SK-N-SH (cell line): ENCODE measurements around the gene GNAI1.

Experiments
- RFX5 ChIP-seq: IDR thresholded peaks from 2 replicates; pipeline ENCODE4 v1.6.1; 2012; ENCODE audit warnings: mild to moderate bottlenecking, improper control_type of control experiment, low read length
- TF ChIP-seq, protein P1 (sequence below): IDR thresholded peaks from 2 replicates; pipeline ENCODE4; 2012
- TF ChIP-seq, protein P2 (sequence below): fragments of 150-350 bp; IDR thresholded peaks from 2 replicates; pipeline ENCODE4 v1.6.1; 2017; ENCODE audit warnings: antibody characterized with exemption, low read length, low read depth, borderline replicate concordance

DNA sequence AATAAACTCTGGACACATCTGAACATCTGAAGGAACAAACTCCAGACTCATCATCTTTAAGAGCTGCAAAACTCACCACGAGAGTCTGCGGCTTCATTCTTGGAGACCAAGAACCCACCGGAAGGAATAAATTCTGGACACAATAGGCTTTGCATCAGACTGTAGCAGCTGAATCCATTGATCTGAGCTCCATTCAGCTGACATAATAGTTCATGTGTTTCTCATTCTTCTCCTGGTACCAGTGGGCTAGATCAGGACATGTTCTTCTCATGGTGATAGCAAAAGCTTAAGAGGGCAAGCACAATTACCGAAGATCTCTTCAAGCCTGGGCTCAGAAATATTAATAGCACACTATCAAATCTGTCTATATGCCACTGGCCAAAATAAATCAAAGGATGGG lies 20.5 kb upstream of the GNAI1 start:
- TF ChIP-seq, protein P1, sequence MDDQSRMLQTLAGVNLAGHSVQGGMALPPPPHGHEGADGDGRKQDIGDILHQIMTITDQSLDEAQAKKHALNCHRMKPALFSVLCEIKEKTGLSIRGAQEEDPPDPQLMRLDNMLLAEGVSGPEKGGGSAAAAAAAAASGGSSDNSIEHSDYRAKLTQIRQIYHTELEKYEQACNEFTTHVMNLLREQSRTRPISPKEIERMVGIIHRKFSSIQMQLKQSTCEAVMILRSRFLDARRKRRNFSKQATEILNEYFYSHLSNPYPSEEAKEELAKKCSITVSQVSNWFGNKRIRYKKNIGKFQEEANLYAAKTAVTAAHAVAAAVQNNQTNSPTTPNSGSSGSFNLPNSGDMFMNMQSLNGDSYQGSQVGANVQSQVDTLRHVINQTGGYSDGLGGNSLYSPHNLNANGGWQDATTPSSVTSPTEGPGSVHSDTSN, result no peak
- no peak for TF ChIP-seq RFX5
- TF ChIP-seq, protein P2, sequence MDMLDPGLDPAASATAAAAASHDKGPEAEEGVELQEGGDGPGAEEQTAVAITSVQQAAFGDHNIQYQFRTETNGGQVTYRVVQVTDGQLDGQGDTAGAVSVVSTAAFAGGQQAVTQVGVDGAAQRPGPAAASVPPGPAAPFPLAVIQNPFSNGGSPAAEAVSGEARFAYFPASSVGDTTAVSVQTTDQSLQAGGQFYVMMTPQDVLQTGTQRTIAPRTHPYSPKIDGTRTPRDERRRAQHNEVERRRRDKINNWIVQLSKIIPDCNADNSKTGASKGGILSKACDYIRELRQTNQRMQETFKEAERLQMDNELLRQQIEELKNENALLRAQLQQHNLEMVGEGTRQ, result no peak
